CD4-positive, alpha-beta memory T cell (primary cell): Measurements from ENCODE around the gene MAN1A1. TPM values are rescaled to one million over a fixed set of nuclear protein-coding genes. Genes with fewer than 3 reads are reported as not detected.

Source experiments
- CTCF ChIA-PET: fragments of 350-600 bp; sonication (Branson Sonifier 250); formaldehyde crosslinking; loops from one replicate; lab custom pipeline; 2021; ENCODE audit warnings: inconsistent platforms; ENCODE audit not compliant: partially characterized antibody; lab: Charles Lee
- POLR2A ChIA-PET: fragments of 350-600 bp; sonication (Branson Sonifier 250); formaldehyde crosslinking; loops from one replicate; lab custom pipeline; 2021; ENCODE audit not compliant: partially characterized antibody; lab: Charles Lee
- DNase-seq, 5 donors: peaks; one replicate each; pipeline versions ENCODE4 v3.0.0 to v3.0.0-alpha.2; 2020 to 2022; ENCODE audit warnings: mixed read lengths in 1 of 5
- H3K27ac ChIP-seq: one replicate; pipeline ENCODE4 v1.7.0; 2013; ENCODE audit warnings: low read depth, low read length
- H3K27me3 ChIP-seq: 2 replicates; pipeline ENCODE4 v1.7.0; 2013; ENCODE audit warnings: mild to moderate bottlenecking, low read length, moderate library complexity; ENCODE audit not compliant: insufficient read depth
- H3K36me3 ChIP-seq: 2 replicates; pipeline ENCODE4 v1.7.0; 2013; ENCODE audit warnings: mild to moderate bottlenecking, low read length, moderate library complexity; ENCODE audit not compliant: insufficient read depth
- H3K4me1 ChIP-seq: 2 replicates; pipeline ENCODE4 v1.7.0; 2013; ENCODE audit warnings: mild to moderate bottlenecking, low read length, moderate library complexity; ENCODE audit not compliant: insufficient read depth
- H3K4me3 ChIP-seq, 2 donors: one replicate each; pipeline ENCODE4 v1.7.0; 2013; ENCODE audit warnings: low read length in 2 of 2, mild to moderate bottlenecking in 1 of 2
- H3K9me3 ChIP-seq, 2 donors: one replicate each; pipeline ENCODE4 v1.7.0; 2013; ENCODE audit warnings: low read length in 2 of 2, control low read depth in 1 of 2; ENCODE audit not compliant: control insufficient read depth in 1 of 2
- H3K27ac Mint-ChIP-seq, 7 donors: one replicate each; pipeline ENCODE4 v1.8.0; 2020 to 2021; ENCODE audit warnings: mixed read lengths in 7 of 7, mild to moderate bottlenecking in 6 of 7, inconsistent platforms in 3 of 7, moderate library complexity in 3 of 7
- H3K27me3 Mint-ChIP-seq, 2 donors: one replicate each; pipeline ENCODE4 v1.8.0; 2020 to 2021; ENCODE audit warnings: mixed read lengths in 2 of 2
- H3K36me3 Mint-ChIP-seq, 2 donors: one replicate each; pipeline ENCODE4 v1.8.0; 2020 to 2021; ENCODE audit warnings: mixed read lengths in 2 of 2, inconsistent platforms in 1 of 2, mild to moderate bottlenecking in 1 of 2
- H3K4me1 Mint-ChIP-seq, 4 donors: one replicate each; pipeline ENCODE4 v1.8.0; 2020 to 2021; ENCODE audit warnings: mixed read lengths in 4 of 4, mild to moderate bottlenecking in 1 of 4
- H3K4me3 Mint-ChIP-seq, 8 donors: one replicate each; pipeline ENCODE4 v1.8.0; 2020 to 2021; ENCODE audit warnings: mixed read lengths in 8 of 8, mild to moderate bottlenecking in 7 of 8, moderate library complexity in 6 of 8, inconsistent platforms in 3 of 8
- H3K9me3 Mint-ChIP-seq, 8 donors: one replicate each; pipeline ENCODE4 v1.8.0; 2020 to 2021; ENCODE audit warnings: mixed read lengths in 8 of 8, mild to moderate bottlenecking in 5 of 8, inconsistent platforms in 3 of 8, moderate library complexity in 1 of 8
- intact Hi-C: fragments of 100-400 bp; cut with micrococcal nuclease; formaldehyde crosslinking; loops from one replicate; pipeline ENCODE4 v1.15.1; 2023
- polyA plus RNA-seq, 2 donors: library from polyadenylated mRNA; unstranded; fragments of 300-500 nt; fragmentation: Illumina TruSeq; gene quantifications; one replicate each; pipeline ENCODE4 v1.2.3, GENCODE V29; 2021
- total RNA-seq, 2 experiments: library from RNA; stranded (reverse); gene quantifications; one replicate each; pipeline ENCODE4 v1.2.3, GENCODE V29; 2021

MAN1A1 gene
- total and polyA plus RNA-seq, 4 experiments from 2014 or later, result 12.3 to 14.7 (median 12.3) TPM

DNA sequence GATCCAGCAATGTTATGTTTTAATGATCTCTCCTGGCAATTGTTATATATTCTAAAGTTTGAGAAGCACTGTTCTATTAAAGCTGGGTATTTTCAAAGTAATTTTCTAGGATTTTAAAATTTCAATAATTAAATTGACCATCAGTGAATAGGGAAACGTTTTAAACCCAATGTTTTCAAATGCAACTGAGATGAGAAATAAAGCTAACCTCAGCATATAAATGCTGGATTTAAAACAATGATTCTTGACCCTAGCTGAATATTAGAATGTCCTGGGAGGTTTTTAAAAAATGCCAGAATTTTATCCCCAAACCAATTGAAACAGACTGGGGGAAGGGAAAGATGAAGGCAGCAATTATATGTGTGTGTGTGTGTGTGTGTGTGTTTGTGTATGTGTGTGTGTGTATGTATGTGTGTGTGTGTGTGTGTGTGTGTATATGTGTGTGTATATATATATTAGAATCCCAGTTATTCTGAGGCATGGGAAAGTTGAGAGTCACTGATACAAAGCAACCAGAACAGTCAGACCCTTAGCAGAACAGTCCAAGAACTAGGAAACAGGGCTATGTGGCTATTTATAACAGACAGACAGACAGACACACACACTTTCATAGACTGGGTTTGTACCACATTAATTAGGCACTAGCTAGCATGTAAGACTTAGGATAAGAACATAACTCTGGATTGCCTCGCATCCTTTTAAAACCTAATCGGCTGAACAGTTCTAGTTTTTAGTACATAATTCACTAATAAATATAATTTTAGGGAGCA is 107.8 kb downstream of the MAN1A1 start:
- no peak for DNase-seq
- no peak overlapping the region for H3K4me3 ChIP-seq
- POLR2A ChIA-PET, result no interaction called here
- Mint-ChIP-seq H3K27ac (no peak overlapping the region), H3K4me3 (no peak overlapping the region), H3K4me1 (peaks cover 0 to 4% (median 0%) of the 10 kb centered on the region in 4 donors), H3K9me3 (peaks cover 0 to 3% (median 0%) of the 10 kb centered on the region in 8 donors), H3K36me3 (peaks cover 9 to 14% of the 10 kb centered on the region in 2 donors), H3K27me3 (no peaks in the 10 kb centered on the region)
- no peaks in the 10 kb centered on the region for H3K4me1 ChIP-seq
- H3K36me3 ChIP-seq, result no peaks in the 10 kb centered on the region
- intact Hi-C loops, result no loop called here
- H3K27ac ChIP-seq, result no peak overlapping the region
- CTCF ChIA-PET, result no interaction called here
- no peaks in the 10 kb centered on the region for H3K27me3 ChIP-seq
- no peaks in the 10 kb centered on the region for H3K9me3 ChIP-seq

DNA sequence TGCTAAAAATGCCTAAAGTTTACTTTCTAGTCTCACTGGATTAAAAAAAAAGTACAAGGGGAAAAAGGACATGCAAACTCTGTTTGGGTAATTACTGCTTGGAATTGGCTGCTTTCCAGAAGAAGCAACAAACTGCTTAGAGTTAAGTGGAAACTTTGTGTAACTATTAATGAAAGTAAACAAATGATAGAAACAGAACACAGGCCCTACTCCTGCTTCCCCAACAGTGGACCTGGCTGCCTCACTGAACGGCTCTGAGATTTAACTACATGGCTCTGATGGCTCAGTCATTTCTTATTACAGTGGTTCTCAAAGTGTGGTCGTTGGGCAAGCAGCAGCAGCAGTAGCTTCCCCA is 108.5 kb downstream of the MAN1A1 start:
- H3K4me3 Mint-ChIP-seq, result no peak overlapping the region
- DNase-seq, result no peak
- H3K4me1 Mint-ChIP-seq, result peaks cover 0 to 4% (median 0%) of the 10 kb centered on the region in 4 donors
- CTCF ChIA-PET, result no interaction called here
- Histone ChIP-seq H3K27me3 (no peaks in the 10 kb centered on the region), H3K27ac (no peak overlapping the region), H3K36me3 (no peaks in the 10 kb centered on the region), H3K4me3 (no peak overlapping the region), H3K4me1 (no peaks in the 10 kb centered on the region), H3K9me3 (no peaks in the 10 kb centered on the region)
- peaks cover 0 to 7% (median 0%) of the 10 kb centered on the region in 8 donors for H3K9me3 Mint-ChIP-seq
- no peaks in the 10 kb centered on the region for H3K27me3 Mint-ChIP-seq
- intact Hi-C loops, result no loop called here
- H3K27ac Mint-ChIP-seq, result no peak overlapping the region
- peaks cover 6 to 19% of the 10 kb centered on the region in 2 donors for H3K36me3 Mint-ChIP-seq
- POLR2A ChIA-PET, result no interaction called here

- POLR2A ChIA-PET, result no interaction called here
- no peaks in the 10 kb centered on the region for H3K9me3 ChIP-seq
- H3K4me3 ChIP-seq, result no peak overlapping the region
- H3K27ac ChIP-seq, result no peak overlapping the region
- CTCF ChIA-PET, result no interaction called here
- no peaks in the 10 kb centered on the region for H3K36me3 ChIP-seq
- H3K4me1 Mint-ChIP-seq, result peaks cover 0 to 4% (median 0%) of the 10 kb centered on the region in 4 donors
- H3K27me3 Mint-ChIP-seq, result no peaks in the 10 kb centered on the region
- H3K4me3 Mint-ChIP-seq, result no peak overlapping the region
- H3K9me3 Mint-ChIP-seq, result peaks cover 0 to 7% (median 0%) of the 10 kb centered on the region in 8 donors
- DNase-seq, result no peak
- H3K27ac Mint-ChIP-seq, result no peak overlapping the region
- intact Hi-C loops, result no loop called here
- peaks cover 6 to 20% of the 10 kb centered on the region in 2 donors for H3K36me3 Mint-ChIP-seq
- no peaks in the 10 kb centered on the region for H3K27me3 ChIP-seq
- H3K4me1 ChIP-seq, result no peaks in the 10 kb centered on the region
These were observed 109.1 kb downstream of the MAN1A1 start for GRCh38 chr6:119240257-119241110.

- no peaks in the 10 kb centered on the region for H3K4me1 ChIP-seq
- Mint-ChIP-seq H3K36me3 (peaks cover 11 to 24% of the 10 kb centered on the region in 2 donors), H3K4me3 (no peak overlapping the region), H3K27ac (no peak overlapping the region), H3K9me3 (peaks cover 0 to 7% (median 0%) of the 10 kb centered on the region in 8 donors), H3K27me3 (no peaks in the 10 kb centered on the region), H3K4me1 (peaks cover 0 to 3% (median 0%) of the 10 kb centered on the region in 4 donors)
- intact Hi-C loops, result no loop called here
- no peaks in the 10 kb centered on the region for H3K27me3 ChIP-seq
- no peak overlapping the region for H3K27ac ChIP-seq
- H3K9me3 ChIP-seq, result no peaks in the 10 kb centered on the region
- no peak for DNase-seq
- no peak overlapping the region for H3K4me3 ChIP-seq
- no peaks in the 10 kb centered on the region for H3K36me3 ChIP-seq
- CTCF ChIA-PET, result no interaction called here
- POLR2A ChIA-PET, result no interaction called here
These were observed 112.3 kb downstream of the MAN1A1 start for GRCh38 chr6:119237177-119237715.

- Mint-ChIP-seq H3K36me3 (peaks cover 11 to 31% of the 10 kb centered on the region in 2 donors), H3K4me1 (peaks cover 0 to 3% (median 0%) of the 10 kb centered on the region in 4 donors), H3K27ac (no peak overlapping the region), H3K9me3 (peaks cover 0 to 9% (median 0%) of the 10 kb centered on the region in 8 donors), H3K4me3 (no peak overlapping the region), H3K27me3 (no peaks in the 10 kb centered on the region)
- Histone ChIP-seq H3K36me3 (no peaks in the 10 kb centered on the region), H3K9me3 (no peaks in the 10 kb centered on the region), H3K4me3 (no peak overlapping the region), H3K4me1 (no peaks in the 10 kb centered on the region), H3K27ac (no peak overlapping the region), H3K27me3 (no peaks in the 10 kb centered on the region)
- CTCF ChIA-PET, result no interaction called here
- intact Hi-C loops, result no loop called here
- no peak for DNase-seq
- POLR2A ChIA-PET, result no interaction called here
These were observed 114.6 kb downstream of the MAN1A1 start for GRCh38 chr6:119234941-119235340.

DNA sequence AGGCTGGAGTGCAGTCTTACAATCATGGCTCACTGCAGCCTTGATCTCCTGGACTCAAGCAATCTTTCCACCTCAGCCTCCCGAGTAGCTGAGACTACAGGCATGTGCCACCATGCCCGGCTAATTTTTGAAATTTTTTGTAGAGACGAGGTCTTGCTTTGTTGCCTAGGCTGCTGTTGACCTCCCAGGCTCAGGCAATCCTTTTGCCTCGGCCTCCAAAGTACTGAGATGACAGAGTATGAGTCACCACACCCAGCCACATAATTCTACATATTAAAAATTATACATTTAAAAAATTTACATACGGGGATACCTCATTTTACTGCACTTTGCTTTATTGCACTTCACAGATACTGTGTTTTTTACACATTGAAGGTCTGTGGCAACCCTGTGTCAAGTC is 115.1 kb downstream of the MAN1A1 start:
- no peak overlapping the region for H3K27ac Mint-ChIP-seq

More for the DNA sequence above, 115.1 kb downstream of the MAN1A1 start:
- no peaks in the 10 kb centered on the region for H3K9me3 ChIP-seq
- no peaks in the 10 kb centered on the region for H3K27me3 ChIP-seq
- no peak overlapping the region for H3K27ac ChIP-seq
- Mint-ChIP-seq H3K36me3 (peaks cover 11 to 31% of the 10 kb centered on the region in 2 donors), H3K9me3 (peaks cover 0 to 9% (median 0%) of the 10 kb centered on the region in 8 donors), H3K4me3 (no peak overlapping the region), H3K4me1 (peaks cover 0 to 3% (median 0%) of the 10 kb centered on the region in 4 donors), H3K27me3 (no peaks in the 10 kb centered on the region)
- H3K4me3 ChIP-seq, result no peak overlapping the region
- CTCF ChIA-PET, result no interaction called here
- POLR2A ChIA-PET, result no interaction called here
- no peaks in the 10 kb centered on the region for H3K36me3 ChIP-seq
- no peak for DNase-seq
- no peaks in the 10 kb centered on the region for H3K4me1 ChIP-seq
- intact Hi-C loops, result no loop called here
